DND-41 (cell line): ENCODE data around the gene ADCY9.

ENCODE experiments used
- CTCF ChIP-seq: IDR thresholded peaks from 2 replicates; pipeline ENCODE4 v1.5.1; 2012; ENCODE audit warnings: borderline replicate concordance, low read length, moderate library complexity, mild to moderate bottlenecking; ENCODE audit not compliant: poor library complexity, severe bottlenecking; ENCODE audit errors: extremely low read depth
- EZH2 ChIP-seq: IDR thresholded peaks from 3 replicates; pipeline ENCODE4 v1.6.1; 2012; ENCODE audit warnings: borderline replicate concordance, low read depth, mild to moderate bottlenecking, moderate library complexity, low read length, inconsistent platforms; ENCODE audit not compliant: severe bottlenecking

DNA sequence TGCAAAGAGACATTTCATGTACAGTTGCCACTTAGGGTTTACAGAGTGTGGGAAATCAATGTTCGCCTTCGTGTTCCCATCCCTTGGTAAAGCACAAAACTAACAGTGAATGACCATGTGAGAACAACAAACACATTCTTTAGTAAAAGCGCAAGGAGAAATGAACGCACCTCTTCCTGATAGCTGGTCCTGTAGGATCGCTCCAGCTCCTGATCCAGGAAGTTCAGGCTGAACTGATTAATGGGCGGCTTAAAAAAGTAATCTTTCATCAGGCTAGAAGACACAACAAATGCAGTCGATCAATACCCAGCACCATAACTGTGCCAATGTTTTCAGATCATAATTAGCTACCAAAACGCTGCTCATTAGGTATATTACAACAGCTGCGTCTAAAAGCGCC is 127.4 kb downstream of the ADCY9 start:
- TF ChIP-seq CTCF (no peak), EZH2 (no peak)
